Endodermal cell (in vitro differentiated cells): ENCODE results near the gene PCDHGA2. TPM values are rescaled to one million over a fixed set of nuclear protein-coding genes. Genes with fewer than 3 reads are reported as not detected.
A peak's percentile ranks its signal among the peaks of the same experiment; 100 is the strongest.

Experiments
- DNase-seq: peaks from one replicate; pipeline ENCODE4 v3.0.0-alpha.2; 2017
- H3K27ac ChIP-seq: 2 replicates; pipeline ENCODE4 v1.5.1; 2013; ENCODE audit warnings: mild to moderate bottlenecking, low read depth, low read length, moderate library complexity
- H3K27me3 ChIP-seq: 2 replicates; pipeline ENCODE4 v1.6.1; 2013; ENCODE audit warnings: mild to moderate bottlenecking, low read length, moderate library complexity; ENCODE audit not compliant: insufficient read depth, control insufficient read depth, poor library complexity, severe bottlenecking
- H3K36me3 ChIP-seq: 2 replicates; pipeline ENCODE4 v1.7.0; 2013; ENCODE audit warnings: mild to moderate bottlenecking, low read length, moderate library complexity; ENCODE audit not compliant: control insufficient read depth, insufficient read depth
- H3K4me1 ChIP-seq: one replicate; pipeline ENCODE4 v1.7.0; 2013; ENCODE audit warnings: low read length; ENCODE audit not compliant: control insufficient read depth, insufficient read depth
- H3K4me3 ChIP-seq: 2 replicates; pipeline ENCODE4 v1.5.1; 2013; ENCODE audit warnings: mild to moderate bottlenecking, low read length, moderate library complexity
- H3K9ac ChIP-seq: 2 replicates; pipeline ENCODE4 v1.6.1; 2013; ENCODE audit warnings: mild to moderate bottlenecking, low read length, moderate library complexity; ENCODE audit not compliant: poor library complexity, severe bottlenecking; ENCODE audit errors: extremely low read depth
- H3K9me3 ChIP-seq: 2 replicates; pipeline ENCODE4 v1.6.1; 2013; ENCODE audit warnings: mild to moderate bottlenecking, low read length, moderate library complexity; ENCODE audit not compliant: control insufficient read depth
- H3K27ac Mint-ChIP-seq: 2 replicates; pipeline ENCODE4 v1.8.0; 2020; ENCODE audit warnings: mixed read lengths
- H3K27me3 Mint-ChIP-seq: 2 replicates; pipeline ENCODE4 v1.8.0; 2021; ENCODE audit warnings: mild to moderate bottlenecking, mixed read lengths; ENCODE audit not compliant: insufficient read depth
- H3K36me3 Mint-ChIP-seq: 2 replicates; pipeline ENCODE4 v1.8.0; 2020; ENCODE audit warnings: low read depth, mixed read lengths
- H3K4me1 Mint-ChIP-seq: 2 replicates; pipeline ENCODE4 v1.8.0; 2020; ENCODE audit warnings: mixed read lengths
- H3K4me3 Mint-ChIP-seq: 2 replicates; pipeline ENCODE4 v1.8.0; 2020; ENCODE audit warnings: mild to moderate bottlenecking, moderate library complexity, mixed read lengths
- H3K9me3 Mint-ChIP-seq: 2 replicates; pipeline ENCODE4 v1.8.0; 2020; ENCODE audit warnings: mild to moderate bottlenecking, mixed read lengths
- WGBS, 2 experiments: methylation state at CpG; one replicate each; pipeline versions ENCODE4 v1.1.5 to v1.1.7; 2013; ENCODE audit warnings: missing lambda C conversion rate in 2 of 2, mixed read lengths in 1 of 2; ENCODE audit not compliant: insufficient coverage in 1 of 2, insufficient read length in 1 of 2; 5-methylcytosine and 5-hydroxymethylcytosine counted together
- long read RNA-seq, 4 experiments: library from polyadenylated mRNA in 2 of 4; library from RNA in 1 of 4; library from capped mRNA in 1 of 4; stranded (forward) in 3 of 4; unstranded in 1 of 4; transcript quantifications; one replicate each; pipeline ENCODE4 v2.0.0, GENCODE V29; 2020 to 2021; ENCODE audit warnings: inconsistent platforms in 1 of 4
- polyA plus RNA-seq, 2 experiments: library from polyadenylated mRNA; stranded (reverse); fragments of 50-300 nt; gene quantifications; one replicate each; pipeline ENCODE4 v1.2.3, GENCODE V29; 2013
- total RNA-seq, 2 donors: library from RNA; stranded (reverse); fragmentation: NEBNext Ultra II Directional in 1 of 2; extraction: Animal tissue kit (Norgen Biotek cat#: 25700) in 1 of 2; gene quantifications; 2 replicates in 1 of 2; 3 replicates in 1 of 2; pipeline ENCODE4 v1.2.1, GENCODE V29; 2021
- TF ChIP-seq, protein P1 (sequence below): fragments of 200-600 bp; sonication (generic); conservative IDR thresholded peaks from 2 replicates; pipeline ENCODE4 v1.5.0; 2021; ENCODE audit warnings: antibody characterized with exemption, mild to moderate bottlenecking

PCDHGA2 gene
- 1 to 10 TPM in 1 of 2 donors, under 1 TPM in 1; 0.09 to 2.0 TPM for total RNA-seq
- polyA plus RNA-seq (2013, experiment 1 of 2): 0.32 TPM
- polyA plus RNA-seq (2013, experiment 2 of 2): 0.21 TPM
- long read RNA-seq, experiment 1: 0 reads
- long read RNA-seq, experiment 2: 0 reads
- long read RNA-seq, experiment 3: 0 reads
- long read RNA-seq, experiment 4: 0 reads

DNA sequence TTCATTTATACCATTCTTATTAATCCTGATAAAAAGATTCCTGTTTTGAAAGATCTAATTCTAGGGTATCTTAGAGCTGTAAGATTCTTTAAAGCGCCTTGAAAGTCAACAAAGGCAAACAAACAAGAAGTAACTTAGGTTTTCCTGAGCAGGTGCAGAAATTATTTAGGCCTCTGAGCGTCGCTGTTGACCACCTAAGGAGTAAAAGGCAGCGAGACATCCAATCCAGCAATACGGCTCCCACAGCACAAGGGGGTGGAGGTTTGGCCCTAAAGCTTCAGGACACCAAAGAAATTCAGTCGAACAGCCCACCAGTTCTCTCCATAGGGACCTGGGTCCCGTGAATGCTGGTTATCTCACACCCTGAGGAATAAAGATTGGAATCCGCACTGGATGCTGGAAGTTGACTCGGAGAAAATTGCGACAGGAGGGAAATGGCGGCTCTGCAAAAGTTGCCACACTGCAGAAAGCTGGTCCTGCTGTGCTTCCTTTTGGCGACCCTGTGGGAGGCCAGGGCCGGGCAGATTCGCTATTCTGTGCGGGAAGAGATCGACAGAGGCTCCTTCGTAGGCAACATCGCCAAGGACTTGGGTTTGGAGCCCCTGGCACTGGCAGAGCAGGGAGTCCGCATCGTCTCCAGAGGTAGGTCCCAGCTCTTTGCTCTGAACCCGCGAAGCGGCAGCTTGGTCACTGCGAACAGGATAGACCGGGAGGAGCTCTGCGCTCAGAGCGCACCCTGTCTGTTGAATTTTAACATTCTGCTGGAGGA, at the start of gene PCDHGA2:
PCDHGA2 (plus strand) TSS at position 223 of the 769 bp plus-strand sequence.
- H3K9me3 Mint-ChIP-seq: peaks cover 47% of the 10 kb centered on the region
- TF ChIP-seq, protein P1, sequence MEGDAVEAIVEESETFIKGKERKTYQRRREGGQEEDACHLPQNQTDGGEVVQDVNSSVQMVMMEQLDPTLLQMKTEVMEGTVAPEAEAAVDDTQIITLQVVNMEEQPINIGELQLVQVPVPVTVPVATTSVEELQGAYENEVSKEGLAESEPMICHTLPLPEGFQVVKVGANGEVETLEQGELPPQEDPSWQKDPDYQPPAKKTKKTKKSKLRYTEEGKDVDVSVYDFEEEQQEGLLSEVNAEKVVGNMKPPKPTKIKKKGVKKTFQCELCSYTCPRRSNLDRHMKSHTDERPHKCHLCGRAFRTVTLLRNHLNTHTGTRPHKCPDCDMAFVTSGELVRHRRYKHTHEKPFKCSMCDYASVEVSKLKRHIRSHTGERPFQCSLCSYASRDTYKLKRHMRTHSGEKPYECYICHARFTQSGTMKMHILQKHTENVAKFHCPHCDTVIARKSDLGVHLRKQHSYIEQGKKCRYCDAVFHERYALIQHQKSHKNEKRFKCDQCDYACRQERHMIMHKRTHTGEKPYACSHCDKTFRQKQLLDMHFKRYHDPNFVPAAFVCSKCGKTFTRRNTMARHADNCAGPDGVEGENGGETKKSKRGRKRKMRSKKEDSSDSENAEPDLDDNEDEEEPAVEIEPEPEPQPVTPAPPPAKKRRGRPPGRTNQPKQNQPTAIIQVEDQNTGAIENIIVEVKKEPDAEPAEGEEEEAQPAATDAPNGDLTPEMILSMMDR: peak; percentile 78
- peaks cover 8% of the 10 kb centered on the region for H3K36me3 Mint-ChIP-seq
- H3K27me3 Mint-ChIP-seq: peaks cover 19% of the 10 kb centered on the region
- Histone ChIP-seq H3K9me3 (peaks cover under 1% of the 10 kb centered on the region), H3K27me3 (no peaks in the 10 kb centered on the region), H3K36me3 (no peaks in the 10 kb centered on the region), H3K27ac (no peak within 1 kb of the TSS), H3K4me3 (no peak within 1 kb of the TSS), H3K4me1 (no peaks in the 10 kb centered on the region), H3K9ac (no peak within 1 kb of the TSS)
- peak within 1 kb of the TSS; percentile 55 for H3K27ac Mint-ChIP-seq
- peak within 1 kb of the TSS; percentile 46 for H3K4me3 Mint-ChIP-seq
- 78 to 88% methylated on average over 19 to 27 of the region's 27 CpGs for WGBS, 2 experiments
- peak; percentile 75 for DNase-seq
- H3K4me1 Mint-ChIP-seq: no peaks in the 10 kb centered on the region

DNA sequence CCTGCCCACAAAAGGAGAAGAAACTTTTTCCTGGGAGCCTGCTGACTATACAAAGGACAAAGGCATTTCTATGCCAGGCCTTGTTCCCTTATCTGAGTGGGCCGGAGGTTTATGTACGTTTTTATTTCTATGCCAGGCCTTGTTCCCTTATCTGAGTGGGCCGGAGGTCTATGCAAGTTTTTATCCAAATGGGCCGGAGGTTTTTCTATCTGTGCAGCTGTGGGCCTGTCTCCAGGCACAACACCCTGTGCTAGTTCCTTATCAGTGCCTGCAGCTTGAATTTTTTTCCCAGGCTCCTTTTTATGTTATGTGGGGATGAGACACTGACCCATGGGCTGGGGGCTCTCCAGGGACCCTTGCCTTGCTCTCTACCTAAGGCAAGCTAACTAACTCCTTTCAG, 40.2 kb upstream of the PCDHGA2 start:
- Histone ChIP-seq H3K36me3 (no peaks in the 10 kb centered on the region), H3K9me3 (peaks cover 13% of the 10 kb centered on the region), H3K9ac (no peak overlapping the region), H3K27ac (no peak overlapping the region), H3K4me3 (no peak overlapping the region), H3K4me1 (no peaks in the 10 kb centered on the region), H3K27me3 (no peaks in the 10 kb centered on the region)
- H3K36me3 Mint-ChIP-seq: peaks cover 5% of the 10 kb centered on the region
- TF ChIP-seq, protein P1: no peak
- peak overlapping the region; percentile 11 for H3K27ac Mint-ChIP-seq
- no peak overlapping the region for H3K4me3 Mint-ChIP-seq
- no peaks in the 10 kb centered on the region for H3K27me3 Mint-ChIP-seq
- no peaks in the 10 kb centered on the region for H3K4me1 Mint-ChIP-seq
- no peak for DNase-seq
- 88% methylated on average over 3 to 4 of the region's 4 CpGs for WGBS, 2 experiments
- peaks cover under 1% of the 10 kb centered on the region for H3K9me3 Mint-ChIP-seq

GRCh38 chr5:141303756-141304155, 34.8 kb upstream of the PCDHGA2 start, which contains the start of gene SLC25A2:
TSS of gene SLC25A2 (minus strand) at chr5:141304049. CDS start at chr5:141303865, 184 bp downstream.
- Histone ChIP-seq H3K27me3 (no peaks in the 10 kb centered on the region), H3K4me3 (no peak within 1 kb of the TSS), H3K4me1 (no peaks in the 10 kb centered on the region), H3K27ac (no peak within 1 kb of the TSS), H3K36me3 (no peaks in the 10 kb centered on the region), H3K9ac (no peak within 1 kb of the TSS), H3K9me3 (peaks cover 33% of the 10 kb centered on the region)
- no peak within 1 kb of the TSS for H3K4me3 Mint-ChIP-seq
- no peak for DNase-seq
- peaks cover 24% of the 10 kb centered on the region for H3K9me3 Mint-ChIP-seq
- no peaks in the 10 kb centered on the region for H3K27me3 Mint-ChIP-seq
- peaks cover 20% of the 10 kb centered on the region for H3K36me3 Mint-ChIP-seq
- H3K4me1 Mint-ChIP-seq: no peaks in the 10 kb centered on the region
- H3K27ac Mint-ChIP-seq: no peak within 1 kb of the TSS
- WGBS, 2 experiments: 97 to 99% methylated on average over 27 to 36 of the region's 36 CpGs
- TF ChIP-seq, protein P1: no peak
